ENCODE results near the gene SERPINA4.
"Not testable (repeated sequence)": the region's sequence is repeated elsewhere in the genome, so short reads cannot be mapped to it uniquely, and the experiment has no call there.

SERPINA4 gene

DNA sequence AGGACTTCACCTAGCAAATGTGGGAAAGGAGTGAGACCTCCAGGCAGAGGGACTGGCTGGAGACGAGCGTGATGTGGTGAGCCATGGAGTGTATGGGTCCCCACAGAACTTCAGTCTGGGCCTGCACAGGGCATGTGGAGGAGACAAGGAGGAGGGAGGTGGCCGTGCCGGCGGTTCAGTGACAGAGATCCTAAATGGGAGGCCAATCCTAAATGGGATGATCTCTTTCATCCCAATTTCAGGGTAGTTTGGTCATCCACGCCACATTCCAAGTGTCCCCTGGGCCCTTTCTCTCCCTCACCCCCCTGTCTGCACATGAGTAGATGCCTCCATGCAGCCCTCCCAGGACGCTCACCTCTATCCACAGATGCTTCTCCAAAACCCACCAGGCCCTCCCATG, 33.2 kb downstream of the SERPINA4 start:
- no peak for DNase-seq

DNA sequence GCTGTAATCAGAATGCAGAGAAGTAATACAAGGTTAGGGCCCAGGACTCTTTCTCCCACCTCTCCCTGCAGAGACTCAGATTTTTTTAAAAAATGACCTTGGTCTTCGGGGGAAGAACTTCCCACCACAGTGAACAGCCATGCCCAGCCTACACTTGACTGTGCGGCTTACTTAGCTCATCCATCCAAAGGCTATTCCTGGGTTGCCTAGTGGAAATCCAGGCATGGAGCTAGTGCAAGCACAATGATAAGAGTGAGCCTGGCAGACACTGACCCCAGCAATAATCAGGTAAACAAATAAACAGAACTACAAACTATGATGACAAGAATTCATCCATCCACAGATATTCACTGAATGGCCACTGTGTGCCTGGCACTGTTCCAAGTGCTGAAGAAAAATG, 34.7 kb downstream of the SERPINA4 start:
- no peak for DNase-seq

DNA sequence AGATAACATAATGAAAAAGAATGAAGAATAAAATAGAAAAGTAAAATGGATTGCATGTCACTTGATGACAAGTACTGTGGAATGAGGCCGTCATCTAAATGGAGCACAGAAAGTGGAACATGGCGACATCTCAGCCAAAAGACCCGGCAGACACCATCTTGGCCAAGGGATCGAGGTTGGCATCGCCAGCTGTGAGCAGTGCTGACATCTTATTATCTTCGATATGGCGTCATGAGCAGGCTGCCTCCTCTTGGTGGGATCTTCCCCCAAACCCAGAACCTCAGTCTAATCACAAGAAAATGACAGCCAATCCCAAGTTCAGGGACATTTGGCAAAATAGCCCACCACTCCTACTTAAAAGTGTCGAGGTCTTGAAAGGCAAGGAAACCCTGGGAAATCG, 35.1 kb downstream of the SERPINA4 start:
- DNase-seq: no peak

DNA sequence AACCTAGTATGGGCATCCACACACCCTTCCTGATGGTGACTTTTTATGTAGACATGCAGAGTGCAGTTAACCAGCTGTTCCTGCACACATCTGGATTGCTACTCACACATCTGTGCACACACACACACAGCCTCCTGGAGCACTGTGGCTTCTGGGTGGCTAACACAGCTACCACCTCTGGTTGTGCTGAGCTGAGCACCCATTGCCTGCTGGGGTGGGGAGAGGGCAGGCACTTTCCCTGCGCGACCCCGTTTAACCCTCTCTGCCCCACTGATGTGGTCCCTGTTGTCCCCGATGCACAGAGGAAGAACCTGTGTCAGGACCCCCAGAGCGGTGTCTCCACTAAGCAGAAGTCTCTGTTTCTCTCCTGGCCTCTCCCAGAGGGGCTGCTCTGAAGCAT, 36.5 kb downstream of the SERPINA4 start:
- DNase-seq: no peak

DNA sequence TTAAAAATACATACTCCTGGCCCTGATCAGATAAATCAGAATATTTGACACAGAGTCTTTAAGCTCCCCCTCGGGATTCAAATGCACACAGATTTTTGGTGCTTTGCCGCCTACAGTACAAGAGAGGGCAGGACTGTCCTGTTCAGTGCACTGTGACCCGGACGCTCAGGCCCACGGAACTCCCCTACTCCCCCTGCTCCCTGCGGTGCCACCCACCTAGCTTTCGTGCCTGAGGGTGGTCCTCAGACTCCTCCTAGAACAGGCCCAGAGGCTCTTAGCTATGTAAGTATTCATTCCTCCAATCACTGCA, 37.2 kb downstream of the SERPINA4 start:
- DNase-seq: no peak

DNA sequence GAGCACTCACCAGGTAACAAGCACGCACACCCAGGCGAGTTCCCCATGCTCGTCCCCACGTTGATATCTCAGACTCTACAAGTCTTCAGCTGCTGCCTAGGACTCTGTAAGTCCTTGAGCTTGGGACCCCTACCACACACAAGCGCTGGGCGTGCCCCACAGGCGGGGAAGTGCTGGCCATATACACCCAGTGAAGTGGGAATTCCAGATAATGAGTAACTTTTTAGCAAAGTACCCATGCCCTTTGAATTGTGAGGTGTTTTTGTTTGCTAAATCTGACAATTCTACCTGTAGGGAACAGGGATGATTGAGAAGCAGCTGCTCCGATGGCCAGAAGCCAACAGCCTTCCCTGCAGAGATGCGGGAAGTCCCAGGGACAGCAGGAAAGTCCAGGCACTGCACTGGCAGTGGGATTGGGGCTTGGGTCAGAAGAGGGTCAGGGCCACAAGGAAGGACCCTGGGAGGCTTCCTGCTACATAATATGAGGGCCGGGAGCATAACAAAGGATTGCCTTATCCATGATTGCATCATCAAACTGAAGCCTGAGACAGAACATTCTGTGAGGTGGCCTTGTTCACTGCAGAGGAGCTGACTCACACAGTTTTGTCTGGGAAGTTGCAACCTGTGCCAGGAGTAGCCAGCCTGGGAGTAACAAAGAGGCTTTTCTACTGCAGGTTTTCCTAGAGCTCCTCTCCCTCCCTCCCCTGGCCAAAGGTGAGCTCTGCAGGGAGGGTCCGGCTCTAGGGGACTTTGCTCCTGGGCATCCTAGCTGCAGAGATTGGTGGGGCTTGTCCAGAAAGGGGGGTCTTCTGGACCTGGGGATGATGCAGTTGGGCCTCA, 37.8 kb downstream of the SERPINA4 start:
- no peak for DNase-seq

DNA sequence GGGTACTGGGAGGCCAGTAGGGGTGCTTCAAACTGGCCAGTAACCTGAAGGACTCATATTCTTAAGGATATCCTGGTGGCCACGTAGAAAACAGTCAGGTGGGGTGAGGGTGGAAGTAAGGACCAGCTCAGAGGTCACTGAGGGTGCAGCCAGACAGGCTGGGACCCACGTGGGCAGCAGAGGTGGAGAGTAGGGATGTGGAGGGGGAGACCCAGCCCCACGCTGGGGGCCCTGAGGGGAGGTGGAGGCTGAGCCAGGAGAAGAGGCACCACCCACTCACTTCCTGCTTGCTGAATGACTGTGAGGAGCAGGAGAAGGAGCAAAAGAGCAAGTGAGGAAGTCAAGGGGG, 38.4 kb downstream of the SERPINA4 start:
- DNase-seq: no peak

DNA sequence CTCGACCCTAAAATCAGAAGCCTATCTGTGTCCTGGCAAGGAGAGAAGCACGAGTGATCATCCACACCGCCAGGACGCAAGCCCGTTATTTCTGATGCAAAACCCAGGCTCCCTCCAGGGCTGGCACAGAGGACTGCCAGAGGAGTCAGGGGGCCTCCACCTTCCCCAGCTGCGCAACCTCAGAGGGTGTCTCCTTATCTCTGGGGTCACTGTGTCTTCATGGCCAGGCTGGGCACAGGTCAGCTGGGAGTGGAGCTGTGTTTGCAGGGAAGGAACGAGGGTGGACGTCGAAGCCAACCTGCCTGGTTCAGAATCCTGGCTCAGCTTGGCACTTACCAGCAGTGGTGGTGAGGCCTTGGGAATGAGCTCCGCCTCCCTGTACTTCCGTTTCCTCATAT, 38.9 kb downstream of the SERPINA4 start:
- DNase-seq: no peak

DNA sequence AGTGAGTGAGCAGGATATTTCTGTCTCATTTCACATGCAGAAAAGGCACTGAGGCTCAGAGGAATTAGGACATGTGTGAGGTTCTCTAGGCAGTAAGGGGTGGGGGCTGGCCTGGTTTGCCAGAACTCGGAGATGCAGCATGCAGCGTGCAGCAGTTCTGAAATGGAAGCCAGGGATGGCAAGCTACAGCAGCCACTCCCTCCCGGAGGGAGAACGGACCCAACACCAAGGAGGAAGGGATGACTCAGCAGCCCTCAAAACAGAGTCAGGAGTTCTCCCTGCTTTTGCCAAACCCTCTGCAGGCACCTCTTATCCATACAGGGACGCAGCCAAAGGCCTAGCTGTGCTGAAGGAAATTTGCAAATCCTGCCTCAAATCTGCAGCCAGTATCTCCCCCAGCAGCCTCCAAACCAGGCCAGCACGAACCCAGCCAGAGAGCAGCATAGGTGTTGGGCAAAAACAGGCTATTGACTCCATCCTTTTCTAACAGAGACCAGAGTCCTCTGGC, 40.7 kb downstream of the SERPINA4 start:
- no peak for DNase-seq

DNA sequence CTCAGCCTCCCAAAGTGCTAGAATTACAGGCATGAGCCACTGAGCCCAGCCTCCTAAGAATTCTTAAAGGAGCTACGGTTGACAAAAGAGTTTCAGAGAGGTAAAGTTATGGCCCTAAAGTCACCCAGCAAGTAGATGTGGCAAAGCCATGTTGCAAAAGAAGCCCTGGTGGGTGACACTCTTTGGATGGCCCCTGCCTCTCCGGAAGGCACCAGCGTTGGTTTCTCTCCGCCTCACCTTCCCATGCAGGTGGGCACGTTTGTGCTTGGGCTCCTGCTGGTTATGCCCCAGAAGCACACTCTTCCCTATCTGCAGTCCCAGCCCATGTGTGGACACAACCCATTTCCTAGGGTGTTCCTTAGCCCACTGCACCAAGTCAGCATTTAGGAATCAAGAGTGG, 41.5 kb downstream of the SERPINA4 start:
- no peak for DNase-seq

DNA sequence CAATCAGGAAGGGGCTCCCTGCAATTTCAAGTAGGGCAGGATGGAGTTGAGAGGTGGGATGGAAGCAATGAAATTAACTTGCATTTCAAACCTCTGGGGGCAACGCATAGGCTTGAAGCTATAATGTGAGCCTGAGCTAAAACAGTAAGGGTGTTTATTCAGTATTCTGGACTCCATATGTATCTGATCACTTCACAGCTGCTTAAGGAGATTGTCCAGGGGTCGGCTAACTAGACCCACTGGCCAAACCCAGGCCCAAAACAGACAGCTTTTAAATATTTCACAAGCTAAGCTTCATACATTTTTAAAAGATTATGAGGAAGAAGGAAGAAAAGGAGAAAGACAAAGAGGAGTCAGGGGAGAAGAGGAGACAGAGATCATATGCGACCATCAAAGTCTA, 44.1 kb downstream of the SERPINA4 start:
- no peak for DNase-seq

DNA sequence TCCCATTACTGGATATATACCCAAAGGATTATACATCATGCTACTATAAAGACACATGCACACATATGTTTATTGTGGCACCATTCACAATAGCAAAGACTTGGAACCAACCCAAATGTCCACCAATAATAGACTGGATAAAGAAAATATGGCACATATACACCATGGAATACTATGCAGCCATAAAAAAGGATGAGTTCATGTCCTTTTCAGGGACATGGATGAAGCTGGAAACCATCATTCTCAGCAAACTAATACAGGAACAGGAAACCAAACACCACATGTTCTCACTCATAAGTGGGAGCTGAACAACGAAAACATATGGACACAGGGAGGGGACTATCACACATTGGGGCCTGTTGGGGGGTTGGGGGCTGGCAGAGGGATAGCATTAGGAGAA, 47.7 kb downstream of the SERPINA4 start:
- DNase-seq: not testable (repeated sequence)

DNA sequence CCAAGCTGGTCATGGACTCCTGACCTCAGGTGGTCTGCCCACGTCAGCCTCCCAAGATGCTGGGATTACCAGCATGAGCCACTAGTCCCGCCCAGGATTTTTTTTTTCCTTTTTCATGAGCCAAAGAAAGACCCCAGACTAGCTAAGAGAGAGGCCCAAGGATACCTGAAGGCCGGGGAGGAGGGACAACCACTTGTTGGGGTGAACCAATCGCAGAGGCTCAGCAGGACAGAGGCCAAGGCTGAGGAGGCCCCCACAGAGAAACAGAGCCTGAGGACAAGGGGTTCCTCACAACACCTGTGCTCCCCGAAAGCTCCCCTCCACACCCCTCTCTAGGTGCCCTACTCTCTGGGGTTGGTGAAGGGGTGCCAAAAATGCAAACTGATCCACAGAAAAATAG, 49.9 kb downstream of the SERPINA4 start:
- no peak for DNase-seq

DNA sequence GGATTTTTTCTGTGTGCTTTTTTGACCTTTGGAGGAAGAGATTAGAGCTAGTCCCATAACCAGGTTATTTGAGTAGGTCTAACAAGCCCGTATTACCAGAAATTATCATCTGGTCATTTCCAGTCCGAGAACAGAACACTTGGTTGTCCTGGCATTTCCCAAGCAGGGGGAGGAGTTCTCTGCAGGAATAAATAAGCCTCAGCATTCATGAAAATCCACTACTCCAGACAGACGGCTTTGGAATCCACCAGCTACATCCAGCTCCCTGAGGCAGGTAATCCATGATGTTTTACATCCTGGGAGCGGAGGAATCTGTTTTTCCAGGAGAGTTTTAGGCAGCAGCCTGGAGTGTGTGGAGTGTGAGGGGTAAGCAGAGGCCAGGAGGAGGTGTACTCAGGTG, 50.9 kb downstream of the SERPINA4 start, which contains the start of gene SERPINA3:
Gene SERPINA3 (plus strand): TSS at position 218 of the 400 bp plus-strand sequence. CDS start 2,051 bp downstream, outside the sequence.
- no peak for DNase-seq

DNA sequence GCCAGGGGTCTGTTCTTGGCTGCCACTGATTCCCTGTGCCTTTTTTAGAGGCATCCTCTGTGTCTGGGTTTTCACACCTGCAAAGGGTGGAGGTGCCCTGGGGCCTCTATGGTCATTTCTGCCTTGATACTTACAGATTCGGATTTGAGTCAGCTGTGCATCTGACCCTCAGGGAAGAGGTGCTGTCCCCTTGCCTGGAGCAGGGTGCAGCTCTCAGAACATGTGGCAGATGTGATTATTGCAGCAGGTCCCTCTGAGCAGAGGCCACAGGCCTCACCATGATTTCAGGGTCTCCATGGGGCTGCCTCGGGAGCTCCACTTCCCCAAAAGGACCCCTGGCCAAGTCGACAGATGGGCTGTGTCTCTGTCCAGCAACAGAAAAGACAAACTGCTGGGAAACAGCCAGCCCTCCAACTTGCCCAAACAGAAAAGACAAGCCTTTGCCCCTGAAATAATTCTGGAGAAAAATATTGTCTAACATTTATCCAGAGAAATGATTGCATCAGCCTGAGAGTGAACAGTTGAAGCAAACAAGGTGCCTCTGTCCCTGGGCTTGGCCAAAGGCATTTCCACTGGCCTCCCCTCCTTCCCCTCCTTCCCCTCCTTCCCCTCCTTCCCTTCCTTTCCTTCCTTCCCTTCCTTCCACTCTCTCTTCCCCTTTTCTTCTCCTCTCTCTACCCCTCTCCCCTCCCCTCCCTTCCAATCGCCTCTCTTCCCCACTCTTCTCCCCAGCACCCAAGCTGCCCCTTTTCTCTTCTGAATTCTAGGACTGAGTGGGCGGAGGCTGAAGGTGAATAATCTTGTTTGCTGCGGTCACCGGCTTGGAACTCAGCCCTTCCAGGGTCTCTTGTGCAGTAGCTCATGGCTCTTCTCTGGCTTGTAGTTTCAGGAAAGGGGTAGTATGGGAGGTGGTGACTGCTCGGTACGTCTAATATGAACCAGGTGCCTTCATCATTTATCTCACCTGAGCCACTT, 51.6 kb downstream of the SERPINA4 start:
- no peak for DNase-seq

DNA sequence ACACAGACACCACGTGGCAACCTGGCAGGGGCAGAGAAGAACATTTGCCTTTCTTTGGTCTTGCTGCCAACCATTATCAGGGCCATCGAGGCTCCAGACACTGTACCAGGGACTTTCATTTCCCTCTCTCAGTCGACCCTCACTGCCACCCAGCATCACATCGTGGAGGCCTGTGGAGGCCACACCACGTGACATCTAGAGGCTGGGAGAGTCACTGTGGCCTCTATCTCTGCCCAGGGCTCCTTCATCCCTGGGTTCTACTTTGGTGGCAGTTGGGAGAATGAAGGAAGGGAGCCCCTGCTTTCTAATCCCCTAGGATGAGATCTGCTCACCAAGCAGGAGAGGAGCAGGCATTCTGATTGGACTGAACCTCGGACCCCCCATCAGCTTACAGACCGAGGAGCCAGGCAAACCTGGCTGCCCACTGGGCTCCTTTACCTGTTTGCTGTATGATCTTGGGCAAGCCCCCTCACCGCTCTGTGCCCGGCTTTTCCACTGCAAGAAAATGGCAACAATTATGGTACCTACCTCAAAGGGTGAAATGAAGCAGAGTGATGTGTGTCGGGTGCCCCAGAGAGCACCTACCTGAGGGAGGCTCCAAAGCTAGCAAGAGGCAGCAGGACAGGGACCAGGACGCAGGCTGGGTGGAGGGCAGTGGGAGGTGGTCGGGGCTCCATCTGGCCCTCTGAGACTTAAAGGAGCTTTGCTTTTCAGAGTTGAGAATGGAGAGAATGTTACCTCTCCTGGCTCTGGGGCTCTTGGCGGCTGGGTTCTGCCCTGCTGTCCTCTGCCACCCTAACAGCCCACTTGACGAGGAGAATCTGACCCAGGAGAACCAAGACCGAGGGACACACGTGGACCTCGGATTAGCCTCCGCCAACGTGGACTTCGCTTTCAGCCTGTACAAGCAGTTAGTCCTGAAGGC, 52.7 kb downstream of the SERPINA4 start:
- no peak for DNase-seq

DNA sequence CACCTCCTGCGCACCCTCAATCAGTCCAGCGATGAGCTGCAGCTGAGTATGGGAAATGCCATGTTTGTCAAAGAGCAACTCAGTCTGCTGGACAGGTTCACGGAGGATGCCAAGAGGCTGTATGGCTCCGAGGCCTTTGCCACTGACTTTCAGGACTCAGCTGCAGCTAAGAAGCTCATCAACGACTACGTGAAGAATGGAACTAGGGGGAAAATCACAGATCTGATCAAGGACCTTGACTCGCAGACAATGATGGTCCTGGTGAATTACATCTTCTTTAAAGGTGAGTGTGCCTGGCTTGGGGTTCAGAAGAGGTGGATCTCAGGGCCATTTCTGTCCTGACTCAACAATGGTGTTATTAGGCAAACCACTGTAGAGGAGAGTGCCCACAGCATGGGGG, 53.6 kb downstream of the SERPINA4 start:
- no peak for DNase-seq

DNA sequence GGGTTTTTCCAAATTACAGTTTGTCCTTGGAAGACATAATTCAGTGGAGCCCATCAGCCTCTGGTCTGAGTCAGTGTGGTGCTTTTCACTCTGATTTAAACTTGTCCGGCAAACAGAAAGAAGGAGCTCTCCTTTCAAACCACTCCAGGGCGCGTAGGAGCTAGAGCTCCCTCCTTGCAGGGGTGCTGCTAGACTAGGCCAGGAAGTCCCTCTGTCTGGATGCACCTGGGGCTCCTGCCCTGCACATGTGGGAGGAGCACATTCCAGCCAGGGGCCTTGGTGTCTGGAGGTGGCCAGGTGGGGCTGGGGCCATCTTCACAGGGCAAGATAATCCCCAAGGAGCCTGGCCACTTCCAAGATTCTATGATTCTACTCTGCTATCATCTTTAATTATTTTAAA, 54.0 kb downstream of the SERPINA4 start:
- no peak for DNase-seq

DNA sequence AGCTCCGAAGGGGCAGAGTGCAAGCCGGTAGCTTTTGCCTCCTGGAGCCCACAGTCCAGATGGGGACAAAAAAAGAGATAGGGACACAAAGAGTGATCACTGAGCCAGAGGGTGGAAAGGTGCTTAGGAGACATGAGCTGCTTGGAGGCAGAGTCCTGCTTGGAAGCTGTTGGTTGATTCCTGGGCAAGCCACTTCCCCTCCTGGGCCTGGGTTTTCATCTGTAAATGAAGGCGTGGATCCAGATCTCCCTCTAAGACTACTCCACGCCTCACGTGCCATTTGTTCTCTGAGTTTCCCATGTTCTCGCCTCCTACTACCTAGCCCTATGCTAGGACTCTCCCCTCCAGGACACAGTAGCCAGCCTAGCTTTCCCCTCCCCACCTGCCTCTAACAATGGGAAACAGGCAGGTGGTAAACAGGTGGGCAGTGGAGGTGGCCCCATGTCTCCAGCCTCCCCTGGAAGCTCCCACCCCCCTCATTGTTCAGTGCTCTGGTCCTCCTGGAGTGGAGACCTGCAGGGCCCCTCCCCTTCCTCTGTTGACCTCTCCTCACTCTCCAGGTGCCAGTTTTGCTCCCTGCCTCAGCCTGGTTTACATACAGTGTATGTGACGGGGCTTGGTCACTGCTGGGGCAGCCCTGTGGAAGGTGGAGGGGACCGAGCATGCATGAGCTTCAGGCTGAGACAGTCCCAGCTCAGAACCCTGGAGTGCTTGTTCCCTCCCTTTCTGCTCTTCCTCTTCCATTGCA, 54.8 kb downstream of the SERPINA4 start:
- no peak for DNase-seq

DNA sequence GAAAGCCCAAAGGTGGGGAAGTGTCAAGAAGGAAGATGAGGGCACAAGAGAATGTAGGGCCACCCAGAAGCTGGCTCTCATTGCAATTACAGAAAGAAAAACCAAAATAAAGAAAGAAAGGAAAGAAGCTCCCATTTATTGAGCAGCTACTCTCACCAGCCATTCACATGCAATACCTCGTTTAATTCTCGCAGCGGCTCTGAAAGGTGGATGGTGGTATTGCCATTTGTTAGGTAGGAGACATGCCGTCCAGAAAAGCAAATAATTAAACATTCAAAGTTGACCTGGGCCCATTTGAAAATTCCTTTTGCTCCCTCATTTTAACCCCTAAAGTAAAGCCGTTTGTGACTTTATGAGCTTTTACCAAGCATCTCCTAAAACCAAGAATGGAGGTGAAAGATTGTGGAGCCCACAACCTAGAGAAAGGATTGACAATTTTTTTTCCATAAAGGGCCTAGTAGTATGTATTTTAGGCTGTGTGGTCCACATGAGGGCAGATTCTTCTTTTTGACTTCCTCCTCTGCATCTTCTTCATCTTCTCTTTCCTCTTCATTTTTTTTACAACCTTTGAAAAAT, 56.2 kb downstream of the SERPINA4 start:
- DNase-seq: no peak

DNA sequence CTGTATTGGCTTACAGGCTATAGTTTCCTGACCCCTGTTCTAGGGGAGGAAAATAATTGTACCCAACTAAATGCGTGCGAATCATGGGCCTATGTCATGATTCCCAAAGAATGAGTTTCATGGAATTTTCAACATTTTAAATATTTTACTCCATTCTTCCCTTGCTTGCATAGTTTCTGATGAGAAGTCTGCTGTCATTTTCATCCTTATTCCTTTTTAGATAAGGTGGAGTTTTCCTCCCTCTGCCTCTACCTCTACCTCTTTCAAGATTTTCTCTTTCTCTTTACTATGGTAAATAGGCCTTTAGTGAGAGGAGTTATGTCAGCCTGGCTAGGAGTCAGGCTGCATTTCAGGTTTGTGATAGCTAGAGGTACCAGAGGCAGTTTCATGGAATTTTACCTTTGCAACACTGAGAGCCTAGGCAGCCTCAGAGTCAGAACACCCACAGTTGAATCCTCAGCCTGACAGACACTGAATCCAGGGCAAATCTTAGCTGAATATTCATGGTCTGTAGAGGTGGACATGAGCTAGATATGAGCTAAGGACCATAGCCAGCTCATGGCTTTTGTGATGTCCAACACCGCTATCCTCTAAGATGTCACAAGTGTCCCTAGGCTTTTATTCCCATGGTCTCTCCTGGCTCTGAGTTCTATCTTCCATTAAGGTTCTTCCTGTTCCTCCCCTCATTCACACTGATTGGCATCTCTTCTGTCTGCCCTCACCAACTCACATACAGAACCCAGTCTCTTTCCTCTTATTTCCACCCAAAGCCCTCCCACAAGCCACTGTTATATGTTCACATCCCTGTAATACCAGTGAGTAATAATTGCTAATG, 57.0 kb downstream of the SERPINA4 start:
- no peak for DNase-seq
